ENCODE data around the gene SPRN.
A peak's percentile ranks its signal among the peaks of the same experiment; 100 is the strongest.
"Not testable (repeated sequence)": the region's sequence is repeated elsewhere in the genome, so short reads cannot be mapped to it uniquely, and the experiment has no call there.

SPRN gene

GRCh38 chr10:133405272-133405671 is 19.2 kb downstream of the SPRN start:
- no peak for DNase-seq

GRCh38 chr10:133403784-133404183 is 20.6 kb downstream of the SPRN start:
- no peak for DNase-seq

GRCh38 chr10:133403359-133403758 is 21.1 kb downstream of the SPRN start:
- DNase-seq: no peak

- DNase-seq: no peak
Measured at GRCh38 chr10:133401981-133402725, 22.3 kb downstream of the SPRN start.

GRCh38 chr10:133401500-133401899 is 22.9 kb downstream of the SPRN start:
- DNase-seq: no peak

GRCh38 chr10:133400624-133401424 is 23.6 kb downstream of the SPRN start:
- no peak for DNase-seq

- DNase-seq: no peak
Measured at GRCh38 chr10:133399123-133399601, 25.3 kb downstream of the SPRN start.

GRCh38 chr10:133397938-133398337 is 26.5 kb downstream of the SPRN start:
- DNase-seq: no peak

GRCh38 chr10:133396035-133396624 is 28.3 kb downstream of the SPRN start:
- DNase-seq: no peak

GRCh38 chr10:133394801-133395221 is 29.6 kb downstream of the SPRN start:
- no peak for DNase-seq

- peak; percentile 86 for DNase-seq
Measured at GRCh38 chr10:133394064-133394663, 30.3 kb downstream of the SPRN start, which contains the start of gene MTG1. Gene MTG1 (plus strand): TSS chr10:133394157. CDS start chr10:133394221, 64 bp downstream.

GRCh38 chr10:133393401-133394063 is 30.9 kb downstream of the SPRN start:
- no peak for DNase-seq

- no peak for DNase-seq
Measured at GRCh38 chr10:133391761-133392518, 32.5 kb downstream of the SPRN start.

- no peak for DNase-seq
Measured at GRCh38 chr10:133391249-133391635, 33.2 kb downstream of the SPRN start.

- DNase-seq: no peak
Measured at GRCh38 chr10:133390597-133391248, 33.7 kb downstream of the SPRN start.

- DNase-seq: peak; percentile 66
Measured at GRCh38 chr10:133388973-133389818, 35.2 kb downstream of the SPRN start.

- DNase-seq: peak; percentile 38
Measured at GRCh38 chr10:133388236-133388972, 36.0 kb downstream of the SPRN start.

- DNase-seq: not testable (repeated sequence)
Measured at GRCh38 chr10:133386951-133387350, 37.5 kb downstream of the SPRN start.

- no peak for DNase-seq
Measured at GRCh38 chr10:133385214-133385613, 39.2 kb downstream of the SPRN start.
